HEK293 (cell line): ENCODE data around the gene SRP9.

Source experiments
- HOXA7 ChIP-seq: sonication (generic); formaldehyde crosslinking; IDR thresholded peaks from 2 replicates; pipeline ENCODE4 v1.8.1; 2022; ENCODE audit warnings: missing genetic modification reagents, borderline replicate concordance
- ZBTB20 ChIP-seq: fragments of 450-650 bp; formaldehyde crosslinking; IDR thresholded peaks from 2 replicates; pipeline ENCODE4 v1.5.1; 2016; ENCODE audit warnings: missing biosample characterization, missing genetic modification characterization
- ZBTB21 ChIP-seq: fragments of 450-650 bp; formaldehyde crosslinking; IDR thresholded peaks from 2 replicates; pipeline ENCODE4 v1.5.1; 2017; ENCODE audit warnings: missing biosample characterization, missing genetic modification characterization
- ZNF155 ChIP-seq: fragments of 450-650 bp; formaldehyde crosslinking; IDR thresholded peaks from 2 replicates; pipeline ENCODE4 v1.5.1; 2016; ENCODE audit warnings: missing biosample characterization, missing genetic modification characterization
- ZNF350 ChIP-seq: fragments of 450-650 bp; formaldehyde crosslinking; IDR thresholded peaks from 2 replicates; pipeline ENCODE4 v1.5.0; 2017; ENCODE audit warnings: missing biosample characterization, mild to moderate bottlenecking, missing genetic modification characterization
- ZNF544 ChIP-seq: fragments of 450-650 bp; formaldehyde crosslinking; IDR thresholded peaks from 2 replicates; pipeline ENCODE4 v1.5.0; 2017; ENCODE audit warnings: missing biosample characterization, missing genetic modification characterization
- TF ChIP-seq, protein P1 (sequence below): fragments of 450-650 bp; formaldehyde crosslinking; IDR thresholded peaks from 2 replicates; pipeline ENCODE4 v1.5.1; 2016; ENCODE audit warnings: missing biosample characterization, missing genetic modification characterization
- TF ChIP-seq, protein P2 (sequence below): fragments of 450-650 bp; formaldehyde crosslinking; IDR thresholded peaks from 2 replicates; pipeline ENCODE4 v1.5.1; 2016; ENCODE audit warnings: missing biosample characterization, missing genetic modification characterization, low read depth
- TF ChIP-seq, protein P3 (sequence below): fragments of 450-650 bp; formaldehyde crosslinking; IDR thresholded peaks from 2 replicates; pipeline ENCODE4 v1.5.1; 2016; ENCODE audit warnings: missing biosample characterization, missing genetic modification characterization
- TF ChIP-seq, protein P4 (sequence below): fragments of 450-650 bp; formaldehyde crosslinking; IDR thresholded peaks from 2 replicates; pipeline ENCODE4 v1.5.1; 2016; ENCODE audit warnings: missing biosample characterization, missing genetic modification characterization

- TF ChIP-seq ZBTB20 (tag by site-specific recombination): no peak
- no peak for TF ChIP-seq ZNF544 (tag by site-specific recombination)
- TF ChIP-seq, protein P1, sequence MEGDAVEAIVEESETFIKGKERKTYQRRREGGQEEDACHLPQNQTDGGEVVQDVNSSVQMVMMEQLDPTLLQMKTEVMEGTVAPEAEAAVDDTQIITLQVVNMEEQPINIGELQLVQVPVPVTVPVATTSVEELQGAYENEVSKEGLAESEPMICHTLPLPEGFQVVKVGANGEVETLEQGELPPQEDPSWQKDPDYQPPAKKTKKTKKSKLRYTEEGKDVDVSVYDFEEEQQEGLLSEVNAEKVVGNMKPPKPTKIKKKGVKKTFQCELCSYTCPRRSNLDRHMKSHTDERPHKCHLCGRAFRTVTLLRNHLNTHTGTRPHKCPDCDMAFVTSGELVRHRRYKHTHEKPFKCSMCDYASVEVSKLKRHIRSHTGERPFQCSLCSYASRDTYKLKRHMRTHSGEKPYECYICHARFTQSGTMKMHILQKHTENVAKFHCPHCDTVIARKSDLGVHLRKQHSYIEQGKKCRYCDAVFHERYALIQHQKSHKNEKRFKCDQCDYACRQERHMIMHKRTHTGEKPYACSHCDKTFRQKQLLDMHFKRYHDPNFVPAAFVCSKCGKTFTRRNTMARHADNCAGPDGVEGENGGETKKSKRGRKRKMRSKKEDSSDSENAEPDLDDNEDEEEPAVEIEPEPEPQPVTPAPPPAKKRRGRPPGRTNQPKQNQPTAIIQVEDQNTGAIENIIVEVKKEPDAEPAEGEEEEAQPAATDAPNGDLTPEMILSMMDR (tag by site-specific recombination): no peak
- TF ChIP-seq HOXA7 (CRISPR knock-in tag): no peak
- TF ChIP-seq, protein P2, sequence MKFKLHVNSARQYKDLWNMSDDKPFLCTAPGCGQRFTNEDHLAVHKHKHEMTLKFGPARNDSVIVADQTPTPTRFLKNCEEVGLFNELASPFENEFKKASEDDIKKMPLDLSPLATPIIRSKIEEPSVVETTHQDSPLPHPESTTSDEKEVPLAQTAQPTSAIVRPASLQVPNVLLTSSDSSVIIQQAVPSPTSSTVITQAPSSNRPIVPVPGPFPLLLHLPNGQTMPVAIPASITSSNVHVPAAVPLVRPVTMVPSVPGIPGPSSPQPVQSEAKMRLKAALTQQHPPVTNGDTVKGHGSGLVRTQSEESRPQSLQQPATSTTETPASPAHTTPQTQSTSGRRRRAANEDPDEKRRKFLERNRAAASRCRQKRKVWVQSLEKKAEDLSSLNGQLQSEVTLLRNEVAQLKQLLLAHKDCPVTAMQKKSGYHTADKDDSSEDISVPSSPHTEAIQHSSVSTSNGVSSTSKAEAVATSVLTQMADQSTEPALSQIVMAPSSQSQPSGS (tag by site-specific recombination): no peak
- no peak for TF ChIP-seq ZNF155
- no peak for TF ChIP-seq ZNF350 (tag by site-specific recombination)
- TF ChIP-seq, protein P3, sequence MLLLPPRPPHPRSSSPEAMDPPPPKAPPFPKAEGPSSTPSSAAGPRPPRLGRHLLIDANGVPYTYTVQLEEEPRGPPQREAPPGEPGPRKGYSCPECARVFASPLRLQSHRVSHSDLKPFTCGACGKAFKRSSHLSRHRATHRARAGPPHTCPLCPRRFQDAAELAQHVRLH: no peak
- TF ChIP-seq, protein P4, sequence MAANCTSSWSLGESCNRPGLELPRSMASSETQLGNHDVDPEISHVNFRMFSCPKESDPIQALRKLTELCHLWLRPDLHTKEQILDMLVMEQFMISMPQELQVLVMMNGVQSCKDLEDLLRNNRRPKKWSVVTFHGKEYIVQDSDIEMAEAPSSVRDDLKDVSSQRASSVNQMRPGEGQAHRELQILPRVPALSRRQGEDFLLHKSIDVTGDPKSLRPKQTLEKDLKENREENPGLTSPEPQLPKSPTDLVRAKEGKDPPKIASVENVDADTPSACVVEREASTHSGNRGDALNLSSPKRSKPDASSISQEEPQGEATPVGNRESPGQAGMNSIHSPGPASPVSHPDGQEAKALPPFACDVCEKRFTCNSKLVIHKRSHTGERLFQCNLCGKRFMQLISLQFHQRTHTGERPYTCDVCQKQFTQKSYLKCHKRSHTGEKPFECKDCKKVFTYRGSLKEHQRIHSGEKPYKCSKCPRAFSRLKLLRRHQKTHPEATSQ (tag by site-specific recombination): no peak
- no peak for TF ChIP-seq ZBTB21
Observed at GRCh38 chr1:225752245-225752644, 25.4 kb upstream of the SRP9 start.
